Measurements from ENCODE around the gene ALPK3. TPM values are rescaled to one million over a fixed set of nuclear protein-coding genes. Genes with fewer than 3 reads are reported as not detected.

Gene ALPK3
- polyA plus RNA-seq, 1 donor, result 9.4 TPM

DNA sequence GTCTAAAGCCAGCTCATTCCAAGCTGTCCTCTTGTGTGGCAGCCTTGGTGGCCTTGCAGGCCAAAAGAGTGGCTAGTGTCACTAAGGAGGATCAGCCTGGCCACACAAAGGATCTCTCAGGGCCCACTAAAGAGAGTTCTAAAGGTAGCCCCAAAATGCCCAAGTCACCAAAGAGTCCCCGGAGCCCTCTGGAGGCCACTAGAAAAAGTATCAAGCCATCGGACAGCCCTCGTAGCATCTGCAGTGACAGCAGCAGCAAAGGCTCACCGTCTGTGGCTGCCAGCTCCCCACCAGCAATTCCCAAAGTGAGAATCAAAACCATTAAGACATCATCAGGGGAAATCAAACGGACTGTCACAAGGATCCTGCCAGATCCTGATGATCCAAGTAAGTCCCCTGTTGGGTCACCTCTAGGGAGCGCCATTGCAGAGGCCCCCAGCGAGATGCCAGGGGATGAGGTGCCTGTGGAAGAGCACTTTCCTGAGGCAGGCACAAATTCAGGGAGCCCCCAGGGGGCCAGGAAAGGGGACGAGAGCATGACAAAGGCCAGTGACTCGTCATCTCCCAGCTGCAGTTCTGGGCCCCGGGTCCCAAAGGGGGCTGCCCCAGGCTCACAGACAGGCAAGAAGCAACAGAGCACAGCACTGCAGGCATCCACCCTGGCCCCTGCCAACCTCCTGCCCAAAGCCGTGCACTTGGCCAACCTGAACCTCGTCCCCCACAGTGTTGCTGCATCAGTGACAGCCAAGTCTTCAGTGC lies 33.5 kb upstream of the ALPK3 start:
- WGBS (ENCODE audit: insufficient coverage, low lambda C conversion rate), result no CpG with 5 or more reads among the region's 12 CpGs
- no peaks in the 10 kb centered on the region for H3K4me1 ChIP-seq (ENCODE audit: control insufficient read depth, insufficient read depth, low read length)
- H3K4me3 ChIP-seq (ENCODE audit: low read length), result no peak overlapping the region
- no peak overlapping the region for H3K27ac ChIP-seq (ENCODE audit: low read length)
- no peaks in the 10 kb centered on the region for H3K27me3 ChIP-seq (ENCODE audit: control insufficient read depth, insufficient read depth, low read length)
- DNase-seq, result no peak
- peaks cover 62% of the 10 kb centered on the region for H3K36me3 ChIP-seq (ENCODE audit: control insufficient read depth, insufficient read depth, low read length)
- H3K9me3 ChIP-seq (ENCODE audit: control insufficient read depth, low read depth, low read length), result no peaks in the 10 kb centered on the region

GRCh38 chr15:84784262-84784661 lies 32.9 kb upstream of the ALPK3 start:
- no peak for DNase-seq
- Histone ChIP-seq H3K36me3 (ENCODE audit: control insufficient read depth, insufficient read depth, low read length) (peaks cover 60% of the 10 kb centered on the region), H3K9me3 (ENCODE audit: control insufficient read depth, low read depth, low read length) (no peaks in the 10 kb centered on the region), H3K27ac (ENCODE audit: low read length) (no peak overlapping the region), H3K4me1 (ENCODE audit: control insufficient read depth, insufficient read depth, low read length) (no peaks in the 10 kb centered on the region), H3K27me3 (ENCODE audit: control insufficient read depth, insufficient read depth, low read length) (no peaks in the 10 kb centered on the region), H3K4me3 (ENCODE audit: low read length) (no peak overlapping the region)
- no CpG with 5 or more reads among the region's 17 CpGs for WGBS (ENCODE audit: insufficient coverage, low lambda C conversion rate)

DNA sequence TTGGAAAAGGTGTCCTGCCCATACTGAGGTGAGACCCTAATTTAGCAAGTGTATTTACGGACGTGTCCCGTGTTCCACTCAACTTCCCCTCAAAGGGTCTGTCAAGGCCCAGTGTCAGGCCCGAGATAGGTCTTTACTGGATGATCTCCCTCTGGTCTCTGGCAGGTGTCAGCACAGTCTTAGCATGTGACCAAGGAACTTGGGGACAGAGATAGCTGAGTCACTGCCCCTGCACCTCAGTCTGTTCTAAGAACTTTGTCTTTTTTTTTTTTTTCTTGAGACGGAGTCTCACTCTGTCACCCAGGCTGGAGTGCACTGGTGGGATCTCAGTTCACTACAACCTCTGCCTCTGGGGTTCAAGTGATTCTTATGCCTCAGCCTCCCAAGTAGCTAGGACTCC lies 32.1 kb upstream of the ALPK3 start:
- H3K27me3 ChIP-seq (ENCODE audit: control insufficient read depth, insufficient read depth, low read length), result no peaks in the 10 kb centered on the region
- no peaks in the 10 kb centered on the region for H3K9me3 ChIP-seq (ENCODE audit: control insufficient read depth, low read depth, low read length)
- no CpG with 5 or more reads among the region's 5 CpGs for WGBS (ENCODE audit: insufficient coverage, low lambda C conversion rate)
- no peak overlapping the region for H3K27ac ChIP-seq (ENCODE audit: low read length)
- peaks cover 63% of the 10 kb centered on the region for H3K36me3 ChIP-seq (ENCODE audit: control insufficient read depth, insufficient read depth, low read length)
- no peaks in the 10 kb centered on the region for H3K4me1 ChIP-seq (ENCODE audit: control insufficient read depth, insufficient read depth, low read length)
- peak in 1 of 2 donors; percentile 28 for DNase-seq
- H3K4me3 ChIP-seq (ENCODE audit: low read length), result no peak overlapping the region

DNA sequence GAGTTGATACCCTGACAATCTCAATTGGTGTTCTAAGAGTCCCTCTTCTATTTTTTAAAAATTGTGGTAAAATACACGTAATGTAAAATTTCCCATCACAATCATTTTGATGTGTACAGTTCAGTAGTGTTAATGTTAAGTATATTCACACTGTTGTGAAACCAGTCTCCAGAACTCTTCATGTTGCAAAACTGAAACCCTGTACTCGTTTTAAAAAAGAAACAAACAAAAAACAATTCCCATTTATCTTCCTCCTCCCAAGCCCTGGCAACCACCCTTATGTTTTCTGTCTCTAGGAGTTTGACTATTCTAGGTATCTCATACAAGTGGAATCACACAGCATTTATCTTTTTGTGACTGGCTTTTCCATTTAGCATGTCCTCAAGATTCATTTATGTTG lies 28.7 kb upstream of the ALPK3 start:
- Histone ChIP-seq H3K27me3 (ENCODE audit: control insufficient read depth, insufficient read depth, low read length) (no peaks in the 10 kb centered on the region), H3K36me3 (ENCODE audit: control insufficient read depth, insufficient read depth, low read length) (peaks cover 67% of the 10 kb centered on the region), H3K9me3 (ENCODE audit: control insufficient read depth, low read depth, low read length) (no peaks in the 10 kb centered on the region), H3K4me3 (ENCODE audit: low read length) (no peak overlapping the region), H3K27ac (ENCODE audit: low read length) (no peak overlapping the region), H3K4me1 (ENCODE audit: control insufficient read depth, insufficient read depth, low read length) (no peaks in the 10 kb centered on the region)
- WGBS (ENCODE audit: insufficient coverage, low lambda C conversion rate), result 100% methylated on average over 1 of the region's 2 CpGs
- DNase-seq, result no peak

- no peak overlapping the region for H3K4me3 ChIP-seq (ENCODE audit: low read length)
- no peaks in the 10 kb centered on the region for H3K27me3 ChIP-seq (ENCODE audit: control insufficient read depth, insufficient read depth, low read length)
- peaks cover 62% of the 10 kb centered on the region for H3K36me3 ChIP-seq (ENCODE audit: control insufficient read depth, insufficient read depth, low read length)
- WGBS (ENCODE audit: insufficient coverage, low lambda C conversion rate), result no CpG with 5 or more reads among the region's 5 CpGs
- H3K27ac ChIP-seq (ENCODE audit: low read length), result no peak overlapping the region
- no peaks in the 10 kb centered on the region for H3K4me1 ChIP-seq (ENCODE audit: control insufficient read depth, insufficient read depth, low read length)
- no peaks in the 10 kb centered on the region for H3K9me3 ChIP-seq (ENCODE audit: control insufficient read depth, low read depth, low read length)
- DNase-seq, result no peak
Measured at GRCh38 chr15:84789762-84790161, 27.4 kb upstream of the ALPK3 start.

DNA sequence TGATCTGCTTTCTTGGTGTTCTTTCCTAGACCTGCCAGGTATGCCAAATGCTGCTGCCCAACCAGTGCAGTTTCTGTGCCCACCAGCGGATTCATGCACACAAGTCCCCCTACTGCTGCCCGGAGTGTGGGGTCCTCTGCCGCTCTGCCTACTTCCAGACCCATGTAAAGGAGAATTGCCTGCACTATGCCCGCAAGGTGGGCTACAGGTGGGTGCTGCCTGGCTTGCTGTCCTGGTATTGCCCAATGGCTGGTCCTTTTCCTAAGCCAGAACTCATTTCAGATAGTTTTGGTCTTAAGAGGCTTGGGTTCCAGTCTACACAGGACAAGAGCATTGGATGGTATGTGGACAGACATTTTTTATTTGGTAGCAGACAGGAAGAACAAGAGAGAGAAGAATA lies 26.5 kb upstream of the ALPK3 start:
- no peak for DNase-seq

GRCh38 chr15:84791763-84792162 lies 25.4 kb upstream of the ALPK3 start:
- Histone ChIP-seq H3K36me3 (ENCODE audit: control insufficient read depth, insufficient read depth, low read length) (peaks cover 58% of the 10 kb centered on the region), H3K4me3 (ENCODE audit: low read length) (no peak overlapping the region), H3K27me3 (ENCODE audit: control insufficient read depth, insufficient read depth, low read length) (no peaks in the 10 kb centered on the region), H3K4me1 (ENCODE audit: control insufficient read depth, insufficient read depth, low read length) (no peaks in the 10 kb centered on the region), H3K27ac (ENCODE audit: low read length) (no peak overlapping the region), H3K9me3 (ENCODE audit: control insufficient read depth, low read depth, low read length) (no peaks in the 10 kb centered on the region)
- WGBS (ENCODE audit: insufficient coverage, low lambda C conversion rate), result 100% methylated on average over 1 of the region's 2 CpGs
- no peak for DNase-seq

More for the DNA sequence above, 26.5 kb upstream of the ALPK3 start:
- H3K9me3 ChIP-seq (ENCODE audit: control insufficient read depth, low read depth, low read length), result no peaks in the 10 kb centered on the region
- H3K27me3 ChIP-seq (ENCODE audit: control insufficient read depth, insufficient read depth, low read length), result no peaks in the 10 kb centered on the region
- H3K4me3 ChIP-seq (ENCODE audit: low read length), result no peak overlapping the region
- no peak overlapping the region for H3K27ac ChIP-seq (ENCODE audit: low read length)
- WGBS (ENCODE audit: insufficient coverage, low lambda C conversion rate), result no CpG with 5 or more reads among the region's 4 CpGs
- no peaks in the 10 kb centered on the region for H3K4me1 ChIP-seq (ENCODE audit: control insufficient read depth, insufficient read depth, low read length)
- H3K36me3 ChIP-seq (ENCODE audit: control insufficient read depth, insufficient read depth, low read length), result peaks cover 59% of the 10 kb centered on the region

GRCh38 chr15:84793431-84794161 lies 23.6 kb upstream of the ALPK3 start:
- H3K27me3 ChIP-seq (ENCODE audit: control insufficient read depth, insufficient read depth, low read length), result no peaks in the 10 kb centered on the region
- H3K36me3 ChIP-seq (ENCODE audit: control insufficient read depth, insufficient read depth, low read length), result peaks cover 67% of the 10 kb centered on the region
- no peaks in the 10 kb centered on the region for H3K9me3 ChIP-seq (ENCODE audit: control insufficient read depth, low read depth, low read length)
- WGBS (ENCODE audit: insufficient coverage, low lambda C conversion rate), result no CpG with 5 or more reads among the region's 7 CpGs
- H3K4me3 ChIP-seq (ENCODE audit: low read length), result no peak overlapping the region
- no peak overlapping the region for H3K27ac ChIP-seq (ENCODE audit: low read length)
- H3K4me1 ChIP-seq (ENCODE audit: control insufficient read depth, insufficient read depth, low read length), result no peaks in the 10 kb centered on the region
- DNase-seq, result no peak

GRCh38 chr15:84794162-84794547 lies 23.0 kb upstream of the ALPK3 start:
- DNase-seq, result no peak
- H3K27me3 ChIP-seq (ENCODE audit: control insufficient read depth, insufficient read depth, low read length), result no peaks in the 10 kb centered on the region
- H3K27ac ChIP-seq (ENCODE audit: low read length), result no peak overlapping the region
- peaks cover 73% of the 10 kb centered on the region for H3K36me3 ChIP-seq (ENCODE audit: control insufficient read depth, insufficient read depth, low read length)
- H3K9me3 ChIP-seq (ENCODE audit: control insufficient read depth, low read depth, low read length), result no peaks in the 10 kb centered on the region
- no peaks in the 10 kb centered on the region for H3K4me1 ChIP-seq (ENCODE audit: control insufficient read depth, insufficient read depth, low read length)
- 100% methylated on average over 1 of the region's 4 CpGs for WGBS (ENCODE audit: insufficient coverage, low lambda C conversion rate)
- H3K4me3 ChIP-seq (ENCODE audit: low read length), result no peak overlapping the region

DNA sequence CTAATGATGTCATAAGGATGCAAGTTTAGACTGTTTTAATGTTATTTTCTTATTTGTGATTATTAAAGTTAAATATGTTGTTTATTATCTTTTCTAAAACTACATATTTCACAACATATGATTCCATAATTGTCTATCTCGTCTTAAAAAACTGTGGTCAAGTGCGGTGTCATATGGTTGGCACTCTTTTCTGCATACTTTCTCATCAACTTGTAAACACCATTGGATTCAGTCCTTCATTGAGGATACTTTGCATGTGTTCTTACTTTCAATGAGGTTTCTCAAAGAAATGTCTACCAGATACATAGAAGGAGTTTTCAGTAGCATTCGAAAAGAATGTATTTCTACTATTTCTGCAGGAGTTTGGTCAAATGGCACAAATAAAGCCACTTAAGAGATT lies 22.0 kb upstream of the ALPK3 start:
- no peaks in the 10 kb centered on the region for H3K9me3 ChIP-seq (ENCODE audit: control insufficient read depth, low read depth, low read length)
- no peaks in the 10 kb centered on the region for H3K27me3 ChIP-seq (ENCODE audit: control insufficient read depth, insufficient read depth, low read length)
- H3K27ac ChIP-seq (ENCODE audit: low read length), result no peak overlapping the region
- H3K36me3 ChIP-seq (ENCODE audit: control insufficient read depth, insufficient read depth, low read length), result peaks cover 76% of the 10 kb centered on the region
- 76% methylated on average over 2 of the region's 3 CpGs for WGBS (ENCODE audit: insufficient coverage, low lambda C conversion rate)
- no peak for DNase-seq
- no peak overlapping the region for H3K4me3 ChIP-seq (ENCODE audit: low read length)
- no peaks in the 10 kb centered on the region for H3K4me1 ChIP-seq (ENCODE audit: control insufficient read depth, insufficient read depth, low read length)
